SH-SY5Y (cell line): ENCODE results near the gene SLC6A13.

Source experiments
- GATA2 ChIP-seq: IDR thresholded peaks from 2 replicates; pipeline ENCODE4 v1.6.1; 2011; ENCODE audit warnings: mild to moderate bottlenecking, low read depth, low read length
- GATA3 ChIP-seq: IDR thresholded peaks from 2 replicates; pipeline ENCODE4 v1.6.1; 2011; ENCODE audit warnings: low read depth, mild to moderate bottlenecking, low read length, moderate library complexity

- no peak for TF ChIP-seq GATA2
- no peak for TF ChIP-seq GATA3
Observed at GRCh38 chr12:263574-263973, 938 bp upstream of the SLC6A13 start.
